Right lobe of liver (tissue), 6 donors: ENCODE results near the gene KIRREL3. TPM values are rescaled to one million over a fixed set of nuclear protein-coding genes. Genes with fewer than 3 reads are reported as not detected.

Experiments used
- ATAC-seq, 4 donors: fragments of 200-7000 bp; cut with Tn5 transposase; one replicate each; pipeline ENCODE4 v1.9.1; 2020; ENCODE audit warnings: mild to moderate bottlenecking in 4 of 4, moderate library complexity in 4 of 4
- DNase-seq, 3 donors: peaks; one replicate each; pipeline ENCODE4 v3.0.0-alpha.2; 2020
- H3K27ac ChIP-seq, 3 donors: fragments of 200-600 bp; one replicate each; pipeline ENCODE4 v1.8.0; 2022
- H3K27me3 ChIP-seq, 2 donors: fragments of 200-600 bp; one replicate each; pipeline ENCODE4 v1.8.0; 2022
- H3K36me3 ChIP-seq, 4 donors: fragments of 200-600 bp; sonication (generic) in 1 of 4; one replicate each; pipeline versions ENCODE4 v1.5.1 to v1.8.0; 2017 to 2022; ENCODE audit warnings: control low read depth in 1 of 4
- H3K4me1 ChIP-seq, 4 donors: fragments of 200-600 bp; sonication (generic) in 1 of 4; one replicate each; pipeline versions ENCODE4 v1.5.1 to v1.8.0; 2017 to 2022; ENCODE audit warnings: control low read depth in 1 of 4
- H3K4me3 ChIP-seq, 3 donors: fragments of 200-600 bp; one replicate each; pipeline ENCODE4 v1.8.0; 2022
- H3K9me3 ChIP-seq, 4 donors: fragments of 200-600 bp; sonication (generic) in 1 of 4; one replicate each; pipeline versions ENCODE4 v1.5.1 to v1.8.0; 2017 to 2022; ENCODE audit warnings: control low read depth in 1 of 4
- CTCF ChIP-seq, 4 donors: fragments of 200-600 bp in 3 of 4; fragments of 450-650 bp in 1 of 4; IDR thresholded peaks; one replicate each; pipeline versions ENCODE4 v1.5.1 to v1.8.0; 2016 to 2022; ENCODE audit warnings: antibody characterized with exemption in 4 of 4, mild to moderate bottlenecking in 2 of 4
- POLR2A ChIP-seq: fragments of 450-650 bp; IDR thresholded peaks from one replicate; pipeline ENCODE4 v1.6.1; 2017; ENCODE audit warnings: antibody characterized with exemption, mild to moderate bottlenecking
- WGBS: methylation state at CpG from one replicate; pipeline ENCODE4 v1.1.6; 2018; ENCODE audit warnings: low coverage, low lambda C conversion rate; ENCODE audit not compliant: insufficient coverage; ENCODE audit errors: missing lambda C conversion rate; 5-methylcytosine and 5-hydroxymethylcytosine counted together
- intact Hi-C, 2 donors: fragments of 100-400 bp; cut with DNase I; formaldehyde crosslinking; loops; one replicate each; pipeline versions ENCODE4 v1.11.2 to v1.14.1; 2022
- total RNA-seq, 6 experiments: library from RNA; depleted of rRNA in 2 of 6; stranded (reverse); fragments of >200 nt in 2 of 6; fragmentation: NEBNext Ultra II Directional in 3 of 6; extraction: Animal tissue kit (Norgen Biotek cat#: 25700) in 3 of 6; gene quantifications; one replicate each; pipeline versions ENCODE4 v1.1.0 to v1.2.4, GENCODE V29; 2016 to 2023
- donor health status: DM: no; HTN: yes; CAD: no.
- donor health status: DM: no; HTN: no; CAD: no.
- donor health status: DM: no; HTN: no; CAD: no.
- donor health status: DM: no; HTN: yes; CAD: no.
- donor health status: DM: no; HTN: yes; CAD: no.

The KIRREL3 gene
- total RNA-seq, 6 experiments from 2014 or later = not detected

- TF ChIP-seq POLR2A = no peak
- TF ChIP-seq CTCF (IDR thresholded peaks at IDR 0.05) = no peak
- Histone ChIP-seq H3K36me3 (peaks cover 0 to 17% (median 0%) of the 10 kb centered on the region in 4 donors), H3K4me3 (no peak overlapping the region), H3K27me3 (no peaks in the 10 kb centered on the region), H3K27ac (no peak overlapping the region), H3K4me1 (no peaks in the 10 kb centered on the region), H3K9me3 (no peaks in the 10 kb centered on the region)
- ATAC-seq (no peak), DNase-seq (no peak)
- intact Hi-C loops = no loop called here
- WGBS = no CpG with 5 or more reads among the region's 7 CpGs
These were observed 594.7 kb downstream of the KIRREL3 start for GRCh38 chr11:126405906-126406305.

GRCh38 chr11:126405374-126405773 lies 595.2 kb downstream of the KIRREL3 start:
- no peak overlapping the region for H3K27ac ChIP-seq
- H3K9me3 ChIP-seq = no peaks in the 10 kb centered on the region
- TF ChIP-seq CTCF (IDR thresholded peaks at IDR 0.05) (no peak), POLR2A (no peak)
- peaks cover 0 to 17% (median 0%) of the 10 kb centered on the region in 4 donors for H3K36me3 ChIP-seq
- 92% methylated on average over 2 of the region's 3 CpGs for WGBS
- no peak overlapping the region for H3K4me3 ChIP-seq
- intact Hi-C loops = no loop called here
- ATAC-seq (no peak), DNase-seq (no peak)
- no peaks in the 10 kb centered on the region for H3K4me1 ChIP-seq
- no peaks in the 10 kb centered on the region for H3K27me3 ChIP-seq

- DNase-seq (no peak), ATAC-seq (no peak)
- H3K27ac ChIP-seq = no peak overlapping the region
- H3K9me3 ChIP-seq = no peaks in the 10 kb centered on the region
- no peak overlapping the region for H3K4me3 ChIP-seq
- no peaks in the 10 kb centered on the region for H3K27me3 ChIP-seq
- WGBS = 94% methylated on average over 4 of the region's 5 CpGs
- no peaks in the 10 kb centered on the region for H3K4me1 ChIP-seq
- TF ChIP-seq POLR2A (no peak), CTCF (IDR thresholded peaks at IDR 0.05) (no peak)
- intact Hi-C loops = no loop called here
- peaks cover 0 to 17% (median 0%) of the 10 kb centered on the region in 4 donors for H3K36me3 ChIP-seq
These were observed 596.2 kb downstream of the KIRREL3 start for GRCh38 chr11:126404367-126404766.

- DNase-seq (no peak), ATAC-seq (no peak)
- 95% methylated on average over 3 of the region's 8 CpGs for WGBS
- Histone ChIP-seq H3K4me1 (no peaks in the 10 kb centered on the region), H3K9me3 (no peaks in the 10 kb centered on the region), H3K27me3 (no peaks in the 10 kb centered on the region), H3K4me3 (no peak overlapping the region), H3K27ac (no peak overlapping the region), H3K36me3 (peaks cover 0 to 14% (median 0%) of the 10 kb centered on the region in 4 donors)
- no peak for TF ChIP-seq CTCF (IDR thresholded peaks at IDR 0.05)
- TF ChIP-seq POLR2A = no peak
- intact Hi-C loops = no loop called here
These were observed 596.9 kb downstream of the KIRREL3 start for GRCh38 chr11:126403658-126404057.
